GM20000 (cell line): ENCODE data around the gene UNC119.

Source experiments
- DNase-seq: peaks from one replicate; pipeline ENCODE4 v3.0.0; 2012; ENCODE audit warnings: low spot score
- TF ChIP-seq, protein P1 (sequence below): IDR thresholded peaks from 2 replicates; pipeline ENCODE4 v1.5.1; 2012; ENCODE audit warnings: mild to moderate bottlenecking, control low read depth; ENCODE audit errors: extremely low read depth, missing control alignments

The UNC119 gene

GRCh38 chr17:28532050-28532960 is 20.1 kb downstream of the UNC119 start:
- TF ChIP-seq, protein P1, sequence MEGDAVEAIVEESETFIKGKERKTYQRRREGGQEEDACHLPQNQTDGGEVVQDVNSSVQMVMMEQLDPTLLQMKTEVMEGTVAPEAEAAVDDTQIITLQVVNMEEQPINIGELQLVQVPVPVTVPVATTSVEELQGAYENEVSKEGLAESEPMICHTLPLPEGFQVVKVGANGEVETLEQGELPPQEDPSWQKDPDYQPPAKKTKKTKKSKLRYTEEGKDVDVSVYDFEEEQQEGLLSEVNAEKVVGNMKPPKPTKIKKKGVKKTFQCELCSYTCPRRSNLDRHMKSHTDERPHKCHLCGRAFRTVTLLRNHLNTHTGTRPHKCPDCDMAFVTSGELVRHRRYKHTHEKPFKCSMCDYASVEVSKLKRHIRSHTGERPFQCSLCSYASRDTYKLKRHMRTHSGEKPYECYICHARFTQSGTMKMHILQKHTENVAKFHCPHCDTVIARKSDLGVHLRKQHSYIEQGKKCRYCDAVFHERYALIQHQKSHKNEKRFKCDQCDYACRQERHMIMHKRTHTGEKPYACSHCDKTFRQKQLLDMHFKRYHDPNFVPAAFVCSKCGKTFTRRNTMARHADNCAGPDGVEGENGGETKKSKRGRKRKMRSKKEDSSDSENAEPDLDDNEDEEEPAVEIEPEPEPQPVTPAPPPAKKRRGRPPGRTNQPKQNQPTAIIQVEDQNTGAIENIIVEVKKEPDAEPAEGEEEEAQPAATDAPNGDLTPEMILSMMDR: no peak
- no peak for DNase-seq

- TF ChIP-seq, protein P1: no peak
- no peak for DNase-seq
Measured at GRCh38 chr17:28530926-28531325, 21.5 kb downstream of the UNC119 start.

- DNase-seq: no peak
- TF ChIP-seq, protein P1: no peak
Measured at GRCh38 chr17:28530250-28530649, 22.2 kb downstream of the UNC119 start.

GRCh38 chr17:28529013-28529400 is 23.4 kb downstream of the UNC119 start:
- TF ChIP-seq, protein P1: no peak
- DNase-seq: no peak

DNA sequence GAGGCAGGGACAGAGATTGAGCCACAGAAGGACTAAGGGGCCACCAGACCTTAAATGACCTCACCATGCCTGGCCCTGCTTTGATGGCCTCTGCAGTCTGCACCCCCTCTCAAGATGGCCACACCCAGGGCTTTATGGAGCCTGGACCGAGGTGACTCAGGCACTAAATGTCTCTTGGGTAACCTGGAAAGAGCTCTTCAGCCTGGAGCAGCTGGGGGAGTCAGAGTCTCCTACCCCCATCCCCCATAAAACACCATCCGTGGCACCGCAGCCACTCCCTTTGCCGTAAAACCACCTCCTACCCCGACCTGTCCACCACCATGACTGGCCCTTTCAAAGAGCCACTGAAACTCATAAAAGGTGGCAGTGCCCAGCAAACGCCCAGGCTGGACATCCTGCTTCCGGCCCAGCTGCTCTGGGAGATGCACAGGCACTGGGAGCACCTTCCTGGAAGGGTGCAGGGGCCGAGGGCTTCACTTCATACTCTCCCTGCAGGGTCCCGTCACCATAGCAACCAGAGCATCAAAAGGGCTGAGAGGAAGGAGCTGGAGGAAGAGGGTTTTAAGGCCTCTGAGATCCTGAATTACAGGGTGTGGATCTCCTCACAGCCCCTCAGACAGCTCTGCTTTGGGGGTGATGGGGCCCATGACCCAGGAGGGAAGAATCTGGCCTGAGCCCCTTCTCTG is 24.0 kb downstream of the UNC119 start:
- no peak for DNase-seq
- TF ChIP-seq, protein P1: no peak

DNA sequence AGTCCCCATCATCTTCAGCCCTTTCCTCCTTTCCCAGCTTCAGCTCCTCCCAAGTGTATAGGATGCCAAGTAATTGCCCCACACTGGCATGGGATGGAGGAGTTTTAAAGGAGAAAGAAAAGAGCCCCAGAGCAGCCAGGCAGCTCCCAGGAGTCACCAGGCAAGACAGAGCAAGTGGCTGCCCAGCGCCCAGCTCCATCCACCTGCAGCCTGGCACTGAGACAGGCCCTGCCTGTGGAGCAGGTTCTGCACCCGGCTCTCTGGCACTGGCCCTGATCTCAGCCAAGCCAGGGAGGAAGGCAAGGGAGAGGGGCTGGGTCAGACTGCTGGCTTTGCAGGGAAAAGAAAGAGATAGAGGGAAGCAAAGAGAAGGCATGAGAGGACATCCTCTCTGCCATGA is 24.6 kb downstream of the UNC119 start:
- TF ChIP-seq, protein P1: no peak
- no peak for DNase-seq

- no peak for DNase-seq
- TF ChIP-seq, protein P1: no peak
Measured at GRCh38 chr17:28527181-28527681, 25.2 kb downstream of the UNC119 start.
